H1 (cell line): ENCODE results near the gene MIPOL1. TPM values are rescaled to one million over a fixed set of nuclear protein-coding genes. Genes with fewer than 3 reads are reported as not detected.

Experiments used
- CTCF ChIA-PET: fragments of 300-600 bp; sonication (Branson Sonifier 250); formaldehyde crosslinking; loops from one replicate; lab custom pipeline; 2021; ENCODE audit not compliant: partially characterized antibody; lab: Charles Lee
- POLR2A ChIA-PET: fragments of 300-600 bp; sonication (Branson Sonifier 250); formaldehyde crosslinking; loops from one replicate; lab custom pipeline; 2021; ENCODE audit warnings: inconsistent platforms; ENCODE audit not compliant: partially characterized antibody; lab: Charles Lee
- DNase-seq, 2 experiments: peaks; one replicate each; pipeline versions ENCODE4 v3.0.0 to v3.0.0-alpha.2; 2010 to 2022; ENCODE audit warnings: low spot score in 2 of 2, low read depth in 1 of 2, mixed read lengths in 1 of 2
- FAIRE-seq: peaks from 2 replicates; lab custom pipeline; 2011; peaks lifted over from hg19 to GRCh38; lab: Jason Lieb, UNC
- H2AFZ ChIP-seq: 2 replicates; pipeline ENCODE4 v1.8.1; 2012; ENCODE audit warnings: low read length, inconsistent platforms
- H2AK5ac ChIP-seq: 2 replicates; pipeline ENCODE4 v1.6.1; 2013; ENCODE audit warnings: low read depth, low read length
- H2BK120ac ChIP-seq: replicated peaks from 2 replicates; pipeline ENCODE3; 2013; ENCODE audit warnings: low read depth, low read length, inconsistent platforms
- H2BK12ac ChIP-seq: 2 replicates; pipeline ENCODE4 v1.6.1; 2013; ENCODE audit warnings: low read depth, low read length
- H2BK15ac ChIP-seq: 2 replicates; pipeline ENCODE4 v1.6.1; 2013; ENCODE audit warnings: low read length
- H2BK20ac ChIP-seq: 2 replicates; pipeline ENCODE4 v1.6.1; 2013; ENCODE audit warnings: low read length
- H2BK5ac ChIP-seq: 2 replicates; pipeline ENCODE4 v1.6.1; 2013; ENCODE audit warnings: low read depth, low read length
- H3K14ac ChIP-seq: 2 replicates; pipeline ENCODE4 v1.6.1; 2013; ENCODE audit warnings: inconsistent platforms; ENCODE audit not compliant: insufficient read length
- H3K18ac ChIP-seq: 2 replicates; pipeline ENCODE4 v1.6.1; 2013; ENCODE audit warnings: low read length; ENCODE audit errors: extremely low read depth
- H3K23ac ChIP-seq: 2 replicates; pipeline ENCODE4 v1.6.1; 2013; ENCODE audit warnings: inconsistent platforms; ENCODE audit not compliant: insufficient read length
- H3K23me2 ChIP-seq: 2 replicates; pipeline ENCODE4 v1.6.1; 2013; ENCODE audit warnings: low read depth, low read length
- H3K27ac ChIP-seq: 2 replicates; pipeline ENCODE4 v1.6.1; 2011; ENCODE audit warnings: low read depth, low read length, inconsistent platforms
- H3K27me3 ChIP-seq, 4 experiments: replicated peaks in 1 of 4; 1 replicate in 1 of 4; 2 replicates in 3 of 4; pipeline versions ENCODE4 v1.6.1 to v1.8.1; 2011 to 2013; ENCODE audit warnings: low read length in 3 of 4, mild to moderate bottlenecking in 3 of 4, inconsistent platforms in 2 of 4, mixed read lengths in 2 of 4, moderate library complexity in 1 of 4; ENCODE audit not compliant: control insufficient read depth in 3 of 4, insufficient read depth in 3 of 4; ENCODE audit errors: extremely low read depth in 1 of 4
- H3K36me3 ChIP-seq, 4 experiments: 2 replicates each; pipeline versions ENCODE4 v1.6.1 to v1.8.1; 2011 to 2013; ENCODE audit warnings: mild to moderate bottlenecking in 4 of 4, low read length in 3 of 4, moderate library complexity in 2 of 4, control low read depth in 1 of 4, inconsistent platforms in 1 of 4; ENCODE audit not compliant: insufficient read depth in 4 of 4, control insufficient read depth in 2 of 4
- H3K4ac ChIP-seq: replicated peaks from 2 replicates; pipeline ENCODE3; 2013; ENCODE audit warnings: low read length, low read depth, mixed read lengths, inconsistent platforms; ENCODE audit not compliant: insufficient read length
- H3K4me1 ChIP-seq, 4 experiments: replicated peaks in 1 of 4; 1 replicate in 1 of 4; 2 replicates in 3 of 4; pipeline versions ENCODE4 v1.6.1 to v1.8.1; 2011 to 2013; ENCODE audit warnings: low read length in 3 of 4, inconsistent platforms in 2 of 4, mixed read lengths in 1 of 4; ENCODE audit not compliant: insufficient read depth in 4 of 4, control insufficient read depth in 3 of 4
- H3K4me2 ChIP-seq, 2 experiments: 2 replicates each; pipeline versions ENCODE4 v1.6.1 to v1.8.1; 2011 to 2013; ENCODE audit warnings: low read depth in 2 of 2, low read length in 2 of 2, control low read depth in 1 of 2, inconsistent platforms in 1 of 2, mild to moderate bottlenecking in 1 of 2; ENCODE audit not compliant: insufficient read depth in 1 of 2
- H3K4me3 ChIP-seq, 4 experiments: fragments of 200-600, 300-600 bp in 1 of 4; sonication (generic), shearing (Covaris generic), sonication (Bioruptor Twin) in 1 of 4; 2 replicates each; pipeline versions ENCODE4 v1.5.1 to v1.8.1; 2011 to 2016; ENCODE audit warnings: low read length in 4 of 4, low read depth in 3 of 4, control low read depth in 2 of 4, inconsistent platforms in 2 of 4, mild to moderate bottlenecking in 2 of 4, mixed read lengths in 1 of 4, moderate library complexity in 1 of 4; ENCODE audit not compliant: insufficient read depth in 2 of 4; ENCODE audit errors: extremely low read depth in 1 of 4
- H3K56ac ChIP-seq: replicated peaks from 2 replicates; pipeline ENCODE3; 2013; ENCODE audit warnings: low read depth, mild to moderate bottlenecking, mixed read lengths, low read length, inconsistent platforms; ENCODE audit not compliant: insufficient read length
- H3K79me1 ChIP-seq: 2 replicates; pipeline ENCODE4 v1.6.1; 2013; ENCODE audit warnings: low read depth, low read length, control low read depth
- H3K79me2 ChIP-seq, 2 experiments: 2 replicates each; pipeline versions ENCODE4 v1.6.1 to v1.8.1; 2012 to 2013; ENCODE audit warnings: low read length in 2 of 2, mild to moderate bottlenecking in 2 of 2, inconsistent platforms in 1 of 2; ENCODE audit not compliant: insufficient read depth in 2 of 2, control insufficient read depth in 1 of 2
- H3K9ac ChIP-seq, 4 experiments: replicated peaks in 1 of 4; 1 replicate in 1 of 4; 2 replicates in 3 of 4; pipeline versions ENCODE4 v1.6.1 to v1.8.1; 2011 to 2013; ENCODE audit warnings: low read depth in 3 of 4, low read length in 3 of 4, control low read depth in 2 of 4, mild to moderate bottlenecking in 2 of 4, moderate library complexity in 2 of 4, inconsistent platforms in 1 of 4; ENCODE audit errors: extremely low read depth in 1 of 4
- H3K9me3 ChIP-seq, 2 experiments: 2 replicates each; pipeline versions ENCODE4 v1.6.1 to v1.8.1; 2012 to 2013; ENCODE audit warnings: mild to moderate bottlenecking in 2 of 2, moderate library complexity in 2 of 2, control low read depth in 1 of 2, inconsistent platforms in 1 of 2, low read depth in 1 of 2, low read length in 1 of 2, mixed read lengths in 1 of 2; ENCODE audit not compliant: insufficient read depth in 2 of 2
- H4K20me1 ChIP-seq, 2 experiments: replicated peaks in 1 of 2; 2 replicates each; pipeline versions ENCODE3 to v1.8.1; 2011 to 2013; ENCODE audit warnings: inconsistent platforms in 2 of 2, low read length in 2 of 2, mild to moderate bottlenecking in 1 of 2; ENCODE audit not compliant: insufficient read depth in 2 of 2, control insufficient read depth in 1 of 2
- H4K5ac ChIP-seq: 2 replicates; pipeline ENCODE4 v1.6.1; 2013; ENCODE audit warnings: low read length, low read depth, mixed read lengths, inconsistent platforms; ENCODE audit not compliant: insufficient read length
- H4K8ac ChIP-seq: 2 replicates; pipeline ENCODE4 v1.8.0; 2013; ENCODE audit warnings: mild to moderate bottlenecking, moderate library complexity, low read length, inconsistent platforms; ENCODE audit not compliant: insufficient read depth; ENCODE audit errors: extremely low read depth
- H4K91ac ChIP-seq: replicated peaks from 2 replicates; pipeline ENCODE3; 2013; ENCODE audit warnings: low read length, mixed read lengths, inconsistent platforms; ENCODE audit not compliant: insufficient read length
- CTBP2 ChIP-seq: IDR thresholded peaks from 2 replicates; pipeline ENCODE4 v1.7.0; 2011; ENCODE audit warnings: borderline replicate concordance, mild to moderate bottlenecking, moderate library complexity, mixed read lengths, low read length; ENCODE audit not compliant: insufficient read depth, insufficient read length
- EZH2 ChIP-seq: fragments of 200-600 bp; sonication (generic); IDR thresholded peaks from 2 replicates; pipeline ENCODE4 v1.7.1; 2012; ENCODE audit warnings: low read depth, mild to moderate bottlenecking, moderate library complexity, low read length, inconsistent platforms; ENCODE audit not compliant: severe bottlenecking
- FOSL1 ChIP-seq: IDR thresholded peaks from 2 replicates; pipeline ENCODE4 v1.6.1; 2011; ENCODE audit warnings: mild to moderate bottlenecking, low read depth, low read length, moderate library complexity; ENCODE audit not compliant: insufficient read depth
- SUZ12 ChIP-seq: fragments of 200-600 bp; sonication (generic); IDR thresholded peaks from 2 replicates; pipeline ENCODE4 v1.6.1; 2012; ENCODE audit warnings: mild to moderate bottlenecking, inconsistent platforms, low read length, moderate library complexity, mixed read lengths
- WGBS, 2 experiments: shearing (Covaris generic) in 1 of 2; methylation state at CpG; one replicate each; pipeline versions ENCODE4 v1.1.6 to v1.1.7; 2013 to 2015; ENCODE audit warnings: low lambda C conversion rate in 2 of 2, mixed read lengths in 2 of 2, inconsistent platforms in 1 of 2, low coverage in 1 of 2, missing lambda C conversion rate in 1 of 2; ENCODE audit not compliant: insufficient replicate concordance in 2 of 2, insufficient coverage in 1 of 2, insufficient read length in 1 of 2; ENCODE audit errors: extremely low coverage in 1 of 2, missing lambda C conversion rate in 1 of 2; 5-methylcytosine and 5-hydroxymethylcytosine counted together
- polyA plus RNA-seq, 7 experiments: library from polyadenylated mRNA; depleted of rRNA in 3 of 7; stranded (reverse) in 5 of 7; unstranded in 2 of 7; fragments of >200 nt in 5 of 7; fragments of 200-250 nt in 2 of 7; gene quantifications; 1 replicate in 5 of 7; 2 replicates in 1 of 7; 4 replicates in 1 of 7; pipeline versions ENCODE4 v1.2.1 to v1.2.3, GENCODE V29; 2011 to 2013; ENCODE audit warnings: missing spikeins in 2 of 7, mixed read lengths in 2 of 7
- total RNA-seq: library from RNA; stranded (reverse); fragmentation: NEBNext Ultra II Directional; extraction: Animal tissue kit (Norgen Biotek cat#: 25700); gene quantifications from 2 replicates; pipeline ENCODE4 v1.2.1, GENCODE V29; 2021

The MIPOL1 gene
- total and polyA plus RNA-seq, 2 of the 8 experiments (the other 6 are each of a cell fraction or from before 2014, with no cell fraction given) = 2.8 to 23.9 TPM

GRCh38 chr14:37583358-37584210 is 385.8 kb downstream of the MIPOL1 start:
- Histone ChIP-seq H3K9ac (no peak overlapping the region), H2BK20ac (no peak overlapping the region), H3K79me1 (no peaks in the 10 kb centered on the region), H2BK12ac (no peak overlapping the region), H3K23me2 (peaks cover 10% of the 10 kb centered on the region; the same call in 1 of the 2 replicates), H3K56ac (no peak overlapping the region), H3K27ac (no peak overlapping the region), H3K36me3 (no peaks in the 10 kb centered on the region; a peak in 1 of 8 replicates), H3K4me3 (peak overlapping the region; percentile 11 to 56 (median 18); a peak in 6 of 8 replicates), H3K23ac (no peak overlapping the region), H4K5ac (no peak overlapping the region), H3K4me2 (peak overlapping the region; percentile 68 to 71), H2AFZ (no peak overlapping the region), H2AK5ac (no peak overlapping the region), H3K9me3 (no peaks in the 10 kb centered on the region), H3K27me3 (peaks cover 45 to 94% (median 74%) of the 10 kb centered on the region in 4 experiments), H3K14ac (no peak overlapping the region), H2BK15ac (no peak overlapping the region), H3K18ac (no peak overlapping the region), H3K79me2 (no peaks in the 10 kb centered on the region), H2BK120ac (no peak overlapping the region), H3K4me1 (peaks cover 3 to 29% (median 13%) of the 10 kb centered on the region in 4 experiments), H4K8ac (peak overlapping the region; percentile 35; the same call in 1 of the 2 replicates), H4K91ac (no peak overlapping the region), H2BK5ac (no peak overlapping the region), H3K4ac (no peak overlapping the region), H4K20me1 (peaks cover 4 to 11% of the 10 kb centered on the region in 2 experiments)
- DNase-seq = no peak
- 2% methylated on average over 54 of the region's 67 CpGs; no CpG with 5 or more reads in 1 of the 2 experiments for WGBS, 2 experiments
- 0 out of 2 replicates have a peak, but pooled peaks have one; percentile 32 for TF ChIP-seq SUZ12
- peak; percentile 52 for TF ChIP-seq EZH2
- no peak for TF ChIP-seq FOSL1
- peak; percentile 31 for TF ChIP-seq CTBP2
- no peak for FAIRE-seq
- CTCF ChIA-PET = no interaction called here
- POLR2A ChIA-PET = interaction anchor here (1.7 kb wide), 1 partner anchor 16 kb away, joined by 4 read pairs; no protein-coding TSS in a partner anchor
